Measurements from ENCODE around the gene VANGL1. TPM values are rescaled to one million over a fixed set of nuclear protein-coding genes. Genes with fewer than 3 reads are reported as not detected.

The VANGL1 gene
- total and polyA plus RNA-seq, 2 of the 13 experiments (the other 11 are each of a cell fraction or from before 2014, with no cell fraction given), result 5.3 to 9.4 TPM

GRCh38 chr1:115727706-115728249 lies 86.0 kb downstream of the VANGL1 start (continued):
- TF ChIP-seq AGO1 (IDR thresholded peaks at IDR 0.05; ENCODE audit: low read depth, low read length, poor library complexity, severe bottlenecking) (no peak), DNMT3B (CRISPR knock-in tag; conservative IDR thresholded peaks at IDR 0.05) (no peak), MZF1 (CRISPR knock-in tag; IDR thresholded peaks at IDR 0.05; ENCODE audit: borderline replicate concordance) (no peak), KDM3A (CRISPR knock-in tag; IDR thresholded peaks at IDR 0.05; ENCODE audit: low read depth) (0 out of 2 replicates have a peak, but pooled peaks have one; percentile 29), IRF2 (CRISPR knock-in tag; IDR thresholded peaks at IDR 0.05) (peak; percentile 20; the same call in 1 of the 2 replicates), ZBTB42 (CRISPR knock-in tag; IDR thresholded peaks at IDR 0.05) (no peak), REPIN1 (CRISPR knock-in tag; IDR thresholded peaks at IDR 0.05; ENCODE audit: borderline replicate concordance, low read depth) (no peak), ZNF331 (CRISPR knock-in tag; IDR thresholded peaks at IDR 0.05) (peak; percentile 64; the same call in 1 of the 2 replicates), FOXJ3 (CRISPR knock-in tag; IDR thresholded peaks at IDR 0.05; ENCODE audit: borderline replicate concordance) (no peak), SMAD3 (CRISPR knock-in tag; IDR thresholded peaks at IDR 0.05) (no peak), CENPX (CRISPR knock-in tag; IDR thresholded peaks at IDR 0.05) (no peak), RBFOX2 (IDR thresholded peaks at IDR 0.05; ENCODE audit: low read depth, low read length) (no peak), ZNF773 (CRISPR knock-in tag; IDR thresholded peaks at IDR 0.05; ENCODE audit: borderline replicate concordance) (no peak), MBNL3 (CRISPR knock-in tag; conservative IDR thresholded peaks at IDR 0.05) (no peak), ATF2 (CRISPR knock-in tag; IDR thresholded peaks at IDR 0.05) (peak; percentile 73), XRCC5 (optimal IDR thresholded peaks at IDR 0.05; ENCODE audit: low read length) (peak; percentile 20), ZMYM4 (CRISPR knock-in tag; IDR thresholded peaks at IDR 0.05) (no peak), ZBTB14 (CRISPR knock-in tag; IDR thresholded peaks at IDR 0.05) (no peak), ZNF749 (CRISPR knock-in tag; IDR thresholded peaks at IDR 0.05; ENCODE audit: borderline replicate concordance) (no peak), NR2F6 (IDR thresholded peaks at IDR 0.05) (peak; percentile 54), NR2F6 (CRISPR knock-in tag; IDR thresholded peaks at IDR 0.05) (peak; percentile 50; the same call in 1 of the 2 replicates), THAP8 (CRISPR knock-in tag; IDR thresholded peaks at IDR 0.05; ENCODE audit: borderline replicate concordance) (no peak), MYC (CRISPR knock-in tag; IDR thresholded peaks at IDR 0.05; ENCODE audit: borderline replicate concordance) (peak; percentile 28; the same call in 1 of the 2 replicates), TBX3 (IDR thresholded peaks at IDR 0.05; ENCODE audit: borderline replicate concordance) (no peak), SIX4 (CRISPR knock-in tag; IDR thresholded peaks at IDR 0.05) (no peak), MAFK (conservative IDR thresholded peaks at IDR 0.05 in 1 of 2, IDR thresholded peaks at IDR 0.05 in 1 of 2; ENCODE audit: low read length in 2 of 2) (peak in 1 of 2 experiments; percentile 2; a peak in 1 of 4 replicates), CEBPG (CRISPR knock-in tag; IDR thresholded peaks at IDR 0.05) (peak; percentile 91), ZNF343 (CRISPR knock-in tag; IDR thresholded peaks at IDR 0.05) (no peak), POGZ (CRISPR knock-in tag; IDR thresholded peaks at IDR 0.05) (peak; percentile 21; the same call in 1 of the 2 replicates), GATAD2A (CRISPR knock-in tag; IDR thresholded peaks at IDR 0.05) (peak; percentile 73), PHF21A (CRISPR knock-in tag; IDR thresholded peaks at IDR 0.05) (no peak), FOXA3 (CRISPR knock-in tag; IDR thresholded peaks at IDR 0.05) (0 out of 2 replicates have a peak, but pooled peaks have one; percentile 30)
